ENCODE results near the gene ASRGL1. TPM values are rescaled to one million over a fixed set of nuclear protein-coding genes. Genes with fewer than 3 reads are reported as not detected.

The ASRGL1 gene
- total and polyA plus RNA-seq, 2 of the 13 experiments (the other 11 are each of a cell fraction or from before 2014, with no cell fraction given), result 50.8 to 97.5 TPM

GRCh38 chr11:62399878-62400266 is 62.6 kb downstream of the ASRGL1 start:
- DNase-seq (ENCODE audit: low spot score) (no peak), FAIRE-seq (no peak), ATAC-seq (no peak)
- intact Hi-C loops (cut with micrococcal nuclease; ENCODE audit: unreplicated experiment) (loop anchor here (10.0 kb wide), 1 partner anchor 145 kb away; the partner anchor contains the start of gene AHNAK), in situ Hi-C loops (cut with HindIII; ENCODE audit: extremely low pct_ligation_motif_present, low pct_unique_long_range_greater_than_20kb) (loop anchor here (5.0 to 10.0 kb wide), 2 partner anchors 157 to 305 kb away; partner anchors contain the start of genes BSCL2 and GNG3)
- ChIA-PET POLR2A (interaction anchor here (0.6 to 1.4 kb wide), 2 partner anchors 174 to 280 kb away, joined by 3 to 4 read pairs; partner anchors contain the start of gene EEF1G), CTCF (ENCODE audit: low intra/inter-chr PET ratio, low total read pairs) (no interaction called here)
- WGBS (ENCODE audit: low lambda C conversion rate), result 52% methylated on average over 6 of the region's 7 CpGs
- Histone ChIP-seq H3K79me2 (ENCODE audit: insufficient read depth, low read length) (no peaks in the 10 kb centered on the region), H3K27ac (ENCODE audit: extremely low read length, insufficient read depth, low read length) (no peak overlapping the region), H3K27me3 (ENCODE audit: control insufficient read depth in 1 of 2, insufficient read depth in 2 of 2, low read length in 2 of 2) (peaks cover 1 to 43% of the 10 kb centered on the region in 2 experiments; a peak in 4 of 5 replicates), H3K4me3 (replicated peaks in 1 of 3; ENCODE audit: insufficient read depth in 1 of 3, low read depth in 2 of 3, low read length in 3 of 3) (no peak overlapping the region), H2AFZ (ENCODE audit: low read length) (no peak overlapping the region), H4K20me1 (ENCODE audit: insufficient read depth, low read length) (no peaks in the 10 kb centered on the region), H3K4me2 (ENCODE audit: low read depth, low read length) (no peak overlapping the region), H3K9me3 (ENCODE audit: low read length) (no peaks in the 10 kb centered on the region), H3K36me3 (replicated peaks in 1 of 2; ENCODE audit: control insufficient read depth in 1 of 2, insufficient read depth in 2 of 2, low read length in 2 of 2) (no peaks in the 10 kb centered on the region), H3K9ac (ENCODE audit: insufficient read depth, low read depth, low read length) (no peak overlapping the region), H3K4me1 (ENCODE audit: insufficient read depth, low read length) (peaks cover 52% of the 10 kb centered on the region)
- TF ChIP-seq ZNF24 (IDR thresholded peaks at IDR 0.05) (no peak), JUNB (CRISPR knock-in tag; IDR thresholded peaks at IDR 0.05; ENCODE audit: borderline replicate concordance) (no peak), ZNF788 (CRISPR knock-in tag; IDR thresholded peaks at IDR 0.05; ENCODE audit: borderline replicate concordance) (no peak), IRX3 (CRISPR knock-in tag; IDR thresholded peaks at IDR 0.05; ENCODE audit: borderline replicate concordance, low read depth) (no peak), ZNF672 (CRISPR knock-in tag; IDR thresholded peaks at IDR 0.05) (no peak), RCOR2 (CRISPR knock-in tag; IDR thresholded peaks at IDR 0.05) (no peak), ZNF562 (CRISPR knock-in tag; IDR thresholded peaks at IDR 0.05; ENCODE audit: borderline replicate concordance) (no peak), ONECUT2 (CRISPR knock-in tag; IDR thresholded peaks at IDR 0.05) (no peak), ZNF652 (CRISPR knock-in tag; IDR thresholded peaks at IDR 0.05; ENCODE audit: borderline replicate concordance, low read depth) (no peak), ZSCAN9 (CRISPR knock-in tag; IDR thresholded peaks at IDR 0.05; ENCODE audit: borderline replicate concordance) (no peak), NFAT5 (CRISPR knock-in tag; IDR thresholded peaks at IDR 0.05) (no peak), ADNP (CRISPR knock-in tag; IDR thresholded peaks at IDR 0.05) (no peak)
- TF ChIP-seq, protein P1, sequence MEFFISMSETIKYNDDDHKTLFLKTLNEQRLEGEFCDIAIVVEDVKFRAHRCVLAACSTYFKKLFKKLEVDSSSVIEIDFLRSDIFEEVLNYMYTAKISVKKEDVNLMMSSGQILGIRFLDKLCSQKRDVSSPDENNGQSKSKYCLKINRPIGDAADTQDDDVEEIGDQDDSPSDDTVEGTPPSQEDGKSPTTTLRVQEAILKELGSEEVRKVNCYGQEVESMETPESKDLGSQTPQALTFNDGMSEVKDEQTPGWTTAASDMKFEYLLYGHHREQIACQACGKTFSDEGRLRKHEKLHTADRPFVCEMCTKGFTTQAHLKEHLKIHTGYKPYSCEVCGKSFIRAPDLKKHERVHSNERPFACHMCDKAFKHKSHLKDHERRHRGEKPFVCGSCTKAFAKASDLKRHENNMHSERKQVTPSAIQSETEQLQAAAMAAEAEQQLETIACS (CRISPR knock-in tag; IDR thresholded peaks at IDR 0.05), result no peak
- no TSS peak for BruUV-seq (replicated peaks)

Data from HepG2 (cell line).